ENCODE measurements around the gene MAPT.

GRCh38 chr17:45975640-45976295, 81.4 kb downstream of the MAPT start:
- no peak for TF ChIP-seq POLR2A (IDR thresholded peaks at IDR 0.05; ENCODE audit: low read depth, low read length)
- no peak for TF ChIP-seq TAF1 (IDR thresholded peaks at IDR 0.05; ENCODE audit: borderline replicate concordance, low read depth, low read length)
